ENCODE measurements around the gene CACNG1. TPM values are rescaled to one million over a fixed set of nuclear protein-coding genes. Genes with fewer than 3 reads are reported as not detected.

Gene CACNG1
- total RNA-seq, 1 experiment from 2014 or later, result not detected

DNA sequence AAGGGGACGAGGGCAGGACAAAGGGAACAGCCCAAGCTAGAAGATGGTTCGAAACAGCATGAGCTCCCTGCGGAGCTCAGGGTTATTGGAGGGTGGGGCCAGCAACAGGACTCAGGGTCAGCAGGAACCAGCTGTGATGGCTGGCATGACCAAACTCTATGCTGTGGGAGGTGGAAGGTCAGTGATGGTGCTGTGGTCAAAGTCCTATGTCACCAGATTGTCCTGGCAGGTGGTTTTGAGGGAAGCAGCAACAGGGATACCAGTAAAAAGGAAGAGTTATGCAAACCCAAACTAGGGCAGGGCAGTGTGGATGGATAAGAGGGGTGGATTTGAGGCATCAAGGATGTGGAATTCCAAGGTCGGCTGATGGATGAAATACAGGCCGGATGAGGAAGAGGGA, 47.4 kb upstream of the CACNG1 start:
- TF ChIP-seq, protein P1, sequence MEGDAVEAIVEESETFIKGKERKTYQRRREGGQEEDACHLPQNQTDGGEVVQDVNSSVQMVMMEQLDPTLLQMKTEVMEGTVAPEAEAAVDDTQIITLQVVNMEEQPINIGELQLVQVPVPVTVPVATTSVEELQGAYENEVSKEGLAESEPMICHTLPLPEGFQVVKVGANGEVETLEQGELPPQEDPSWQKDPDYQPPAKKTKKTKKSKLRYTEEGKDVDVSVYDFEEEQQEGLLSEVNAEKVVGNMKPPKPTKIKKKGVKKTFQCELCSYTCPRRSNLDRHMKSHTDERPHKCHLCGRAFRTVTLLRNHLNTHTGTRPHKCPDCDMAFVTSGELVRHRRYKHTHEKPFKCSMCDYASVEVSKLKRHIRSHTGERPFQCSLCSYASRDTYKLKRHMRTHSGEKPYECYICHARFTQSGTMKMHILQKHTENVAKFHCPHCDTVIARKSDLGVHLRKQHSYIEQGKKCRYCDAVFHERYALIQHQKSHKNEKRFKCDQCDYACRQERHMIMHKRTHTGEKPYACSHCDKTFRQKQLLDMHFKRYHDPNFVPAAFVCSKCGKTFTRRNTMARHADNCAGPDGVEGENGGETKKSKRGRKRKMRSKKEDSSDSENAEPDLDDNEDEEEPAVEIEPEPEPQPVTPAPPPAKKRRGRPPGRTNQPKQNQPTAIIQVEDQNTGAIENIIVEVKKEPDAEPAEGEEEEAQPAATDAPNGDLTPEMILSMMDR (conservative IDR thresholded peaks at IDR 0.05; ENCODE audit: low read depth, low read length), result no peak
- no peak for TF ChIP-seq EZH2 (IDR thresholded peaks at IDR 0.05; ENCODE audit: borderline replicate concordance, low read depth, low read length, poor library complexity, severe bottlenecking)
- intact Hi-C loops (cut with micrococcal nuclease; ENCODE audit: unreplicated experiment), result no loop called here
- Histone ChIP-seq H3K4me3 (ENCODE audit: low read depth, low read length, poor library complexity, severe bottlenecking) (no peak overlapping the region), H3K4me1 (ENCODE audit: insufficient read depth, low read length, poor library complexity, severe bottlenecking) (no peaks in the 10 kb centered on the region), H3K36me3 (ENCODE audit: insufficient read depth, low read length, poor library complexity, severe bottlenecking) (no peaks in the 10 kb centered on the region), H3K9me3 (ENCODE audit: low read depth, low read length, poor library complexity, severe bottlenecking) (no peaks in the 10 kb centered on the region), H3K27me3 (replicated peaks; ENCODE audit: insufficient read depth, low read depth, low read length, poor library complexity) (no peaks in the 10 kb centered on the region), H3K27ac (ENCODE audit: low read depth, low read length, poor library complexity, severe bottlenecking) (no peak overlapping the region)
- no TSS peak for BruUV-seq (replicated peaks)
- ChIA-PET CTCF (no interaction called here), POLR2A (ENCODE audit: low non-redundant PET) (no interaction called here)
- no peak for DNase-seq (ENCODE audit: low spot score)

DNA sequence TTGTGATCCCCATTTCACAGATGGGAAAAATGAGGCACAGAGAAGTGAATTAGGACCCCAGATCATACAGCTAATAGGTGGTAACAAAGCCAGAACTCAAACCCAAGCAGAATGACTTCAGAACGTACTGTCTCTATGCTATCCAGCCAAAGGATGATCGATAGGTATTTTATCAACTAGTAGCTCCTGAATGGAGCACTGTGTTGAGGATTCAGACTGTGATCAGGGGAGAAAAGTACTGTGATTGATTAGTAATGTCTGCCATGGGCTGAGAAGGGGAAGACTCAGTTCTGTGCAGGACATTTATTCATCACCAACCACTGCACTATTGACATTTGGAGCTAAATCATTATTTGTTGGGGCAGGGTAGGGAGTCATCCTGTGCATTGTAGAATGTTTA, 41.1 kb upstream of the CACNG1 start:
- Histone ChIP-seq H3K4me1 (ENCODE audit: insufficient read depth, low read length, poor library complexity, severe bottlenecking) (no peaks in the 10 kb centered on the region), H3K9me3 (ENCODE audit: low read depth, low read length, poor library complexity, severe bottlenecking) (no peaks in the 10 kb centered on the region), H3K4me3 (ENCODE audit: low read depth, low read length, poor library complexity, severe bottlenecking) (no peak overlapping the region), H3K36me3 (ENCODE audit: insufficient read depth, low read length, poor library complexity, severe bottlenecking) (no peaks in the 10 kb centered on the region), H3K27me3 (replicated peaks; ENCODE audit: insufficient read depth, low read depth, low read length, poor library complexity) (no peaks in the 10 kb centered on the region), H3K27ac (ENCODE audit: low read depth, low read length, poor library complexity, severe bottlenecking) (no peak overlapping the region)
- CTCF ChIA-PET, result no interaction called here
- BruUV-seq (replicated peaks), result no TSS peak
- DNase-seq (ENCODE audit: low spot score), result no peak
- TF ChIP-seq EZH2 (IDR thresholded peaks at IDR 0.05; ENCODE audit: borderline replicate concordance, low read depth, low read length, poor library complexity, severe bottlenecking), result no peak
- TF ChIP-seq, protein P1 (conservative IDR thresholded peaks at IDR 0.05; ENCODE audit: low read depth, low read length), result no peak
- intact Hi-C loops (cut with micrococcal nuclease; ENCODE audit: unreplicated experiment), result no loop called here
- POLR2A ChIA-PET (ENCODE audit: low non-redundant PET), result no interaction called here

DNA sequence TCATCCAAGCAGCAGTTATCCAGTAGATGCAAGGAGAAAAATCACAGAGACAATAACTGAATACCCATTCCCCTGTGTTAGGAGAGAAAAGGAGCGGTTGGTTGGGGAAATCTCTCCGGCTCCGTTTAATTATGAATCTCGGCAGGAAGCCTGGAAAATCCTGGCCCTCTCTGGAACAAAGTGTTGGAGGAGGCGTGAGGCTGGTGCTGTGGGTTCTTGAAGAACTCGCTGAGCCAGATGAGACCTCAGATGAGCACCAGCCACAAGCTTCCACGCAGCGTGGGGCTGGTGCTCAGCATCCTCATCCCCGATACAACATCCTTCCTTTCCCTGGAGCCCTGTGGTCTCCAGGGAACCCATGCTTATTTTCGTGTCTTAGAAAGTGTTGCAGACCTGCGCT, 40.2 kb upstream of the CACNG1 start:
- Histone ChIP-seq H3K27me3 (replicated peaks; ENCODE audit: insufficient read depth, low read depth, low read length, poor library complexity) (no peaks in the 10 kb centered on the region), H3K36me3 (ENCODE audit: insufficient read depth, low read length, poor library complexity, severe bottlenecking) (no peaks in the 10 kb centered on the region), H3K27ac (ENCODE audit: low read depth, low read length, poor library complexity, severe bottlenecking) (no peak overlapping the region), H3K9me3 (ENCODE audit: low read depth, low read length, poor library complexity, severe bottlenecking) (no peaks in the 10 kb centered on the region), H3K4me1 (ENCODE audit: insufficient read depth, low read length, poor library complexity, severe bottlenecking) (no peaks in the 10 kb centered on the region), H3K4me3 (ENCODE audit: low read depth, low read length, poor library complexity, severe bottlenecking) (no peak overlapping the region)
- CTCF ChIA-PET, result no interaction called here
- intact Hi-C loops (cut with micrococcal nuclease; ENCODE audit: unreplicated experiment), result no loop called here
- TF ChIP-seq EZH2 (IDR thresholded peaks at IDR 0.05; ENCODE audit: borderline replicate concordance, low read depth, low read length, poor library complexity, severe bottlenecking), result no peak
- TF ChIP-seq, protein P1 (conservative IDR thresholded peaks at IDR 0.05; ENCODE audit: low read depth, low read length), result no peak
- DNase-seq (ENCODE audit: low spot score), result no peak
- POLR2A ChIA-PET (ENCODE audit: low non-redundant PET), result no interaction called here
- BruUV-seq (replicated peaks), result no TSS peak
